SK-N-SH (cell line): Measurements from ENCODE around the gene CNTD1. TPM values are rescaled to one million over a fixed set of nuclear protein-coding genes. Genes with fewer than 3 reads are reported as not detected.

ENCODE experiments used
- CHD2 ChIP-seq: fragments of 150-350 bp; IDR thresholded peaks from 2 replicates; pipeline ENCODE4 v1.6.1; 2018; ENCODE audit warnings: low read length; ENCODE audit not compliant: partially characterized antibody
- CTCF ChIP-seq: fragments of 200-600 bp; sonication (generic); IDR thresholded peaks from 2 replicates; pipeline ENCODE4 v1.6.1; 2017; ENCODE audit warnings: antibody characterized with exemption, mild to moderate bottlenecking, moderate library complexity
- ELF1 ChIP-seq: IDR thresholded peaks from 2 replicates; pipeline ENCODE4 v1.4.0; 2012
- EP300 ChIP-seq, 2 experiments: IDR thresholded peaks; 2 replicates each; pipeline versions ENCODE4 v1.4.0 to v1.6.1; 2012; ENCODE audit warnings: borderline replicate concordance in 1 of 2, low read depth in 1 of 2, low read length in 1 of 2
- EZH2phosphoT487 ChIP-seq: fragments of 200-600 bp; sonication (generic); IDR thresholded peaks from 2 replicates; pipeline ENCODE4 v1.6.1; 2017; ENCODE audit warnings: low read depth, mixed run types, mild to moderate bottlenecking, antibody characterized with exemption, moderate library complexity, borderline replicate concordance
- FOSL2 ChIP-seq: IDR thresholded peaks from 2 replicates; pipeline ENCODE4 v1.4.0; 2012; ENCODE audit warnings: low read depth, mild to moderate bottlenecking, moderate library complexity, borderline replicate concordance
- FOXJ3 ChIP-seq: sonication (generic); formaldehyde crosslinking; IDR thresholded peaks from 2 replicates; pipeline ENCODE4 v1.5.1; 2020; ENCODE audit warnings: mild to moderate bottlenecking, missing genetic modification reagents
- FOXM1 ChIP-seq: IDR thresholded peaks from 2 replicates; pipeline ENCODE4 v1.4.0; 2012; ENCODE audit warnings: low read depth, mild to moderate bottlenecking
- GATA2 ChIP-seq: sonication (generic); formaldehyde crosslinking; IDR thresholded peaks from 2 replicates; pipeline ENCODE4 v1.5.0; 2020; ENCODE audit warnings: mild to moderate bottlenecking, missing genetic modification reagents
- MEF2A ChIP-seq: IDR thresholded peaks from 2 replicates; pipeline ENCODE4 v1.4.0; 2012; ENCODE audit warnings: low read depth, borderline replicate concordance
- MXI1 ChIP-seq: IDR thresholded peaks from 2 replicates; pipeline ENCODE4 v1.6.1; 2012; ENCODE audit warnings: mild to moderate bottlenecking, low read depth, low read length, improper control_type of control experiment
- NFIC ChIP-seq: IDR thresholded peaks from 2 replicates; pipeline ENCODE4 v1.4.0; 2012; ENCODE audit warnings: borderline replicate concordance
- NRF1 ChIP-seq: IDR thresholded peaks from 2 replicates; pipeline ENCODE4 v1.6.1; 2012; ENCODE audit warnings: low read depth, mild to moderate bottlenecking, low read length
- PBX3 ChIP-seq: IDR thresholded peaks from 2 replicates; pipeline ENCODE4; 2012
- POLR2AphosphoS5 ChIP-seq: IDR thresholded peaks from 2 replicates; pipeline ENCODE4 v1.6.1; 2012; ENCODE audit warnings: low read depth, low read length
- RAD21 ChIP-seq: IDR thresholded peaks from 2 replicates; pipeline ENCODE4 v1.6.1; 2012; ENCODE audit warnings: mild to moderate bottlenecking, low read length
- RCOR1 ChIP-seq: fragments of 150-350 bp; IDR thresholded peaks from 2 replicates; pipeline ENCODE4 v1.6.1; 2017; ENCODE audit warnings: antibody characterized with exemption, low read length
- RXRA ChIP-seq: IDR thresholded peaks from 2 replicates; pipeline ENCODE4 v1.4.0; 2012; ENCODE audit warnings: low read depth, mild to moderate bottlenecking, borderline replicate concordance
- TAF1 ChIP-seq: IDR thresholded peaks from 2 replicates; pipeline ENCODE4 v1.6.1; 2012; ENCODE audit warnings: low read depth, mild to moderate bottlenecking, low read length, moderate library complexity, borderline replicate concordance
- TCF12 ChIP-seq: IDR thresholded peaks from 2 replicates; pipeline ENCODE4 v1.4.0; 2012
- TEAD4 ChIP-seq: IDR thresholded peaks from 2 replicates; pipeline ENCODE4 v1.4.0; 2012; ENCODE audit warnings: mild to moderate bottlenecking, borderline replicate concordance; ENCODE audit not compliant: insufficient read depth
- polyA plus RNA-seq, 3 experiments: library from polyadenylated mRNA; depleted of rRNA; stranded (reverse); fragments of >200 nt; gene quantifications; 2 replicates each; pipeline ENCODE4 v1.2.3, GENCODE V29; 2012
- TF ChIP-seq, protein P1 (sequence below): IDR thresholded peaks from 2 replicates; pipeline ENCODE4 v1.4.0; 2012; ENCODE audit warnings: low read depth, borderline replicate concordance
- TF ChIP-seq, protein P2 (sequence below): fragments of 150-350 bp; IDR thresholded peaks from 2 replicates; pipeline ENCODE4 v1.6.1; 2017; ENCODE audit warnings: antibody characterized with exemption, low read length, low read depth, borderline replicate concordance
- TF ChIP-seq, protein P3 (sequence below): IDR thresholded peaks from 2 replicates; pipeline ENCODE4 v1.4.0; 2012; ENCODE audit warnings: low read depth, borderline replicate concordance
- TF ChIP-seq, protein P4 (sequence below): IDR thresholded peaks from 2 replicates; pipeline ENCODE4 v1.4.0; 2012; ENCODE audit warnings: low read depth

Gene CNTD1
- polyA plus RNA-seq, 1 of the 3 experiments (the other 2 are of a cell fraction): not detected

- TF ChIP-seq, protein P1, sequence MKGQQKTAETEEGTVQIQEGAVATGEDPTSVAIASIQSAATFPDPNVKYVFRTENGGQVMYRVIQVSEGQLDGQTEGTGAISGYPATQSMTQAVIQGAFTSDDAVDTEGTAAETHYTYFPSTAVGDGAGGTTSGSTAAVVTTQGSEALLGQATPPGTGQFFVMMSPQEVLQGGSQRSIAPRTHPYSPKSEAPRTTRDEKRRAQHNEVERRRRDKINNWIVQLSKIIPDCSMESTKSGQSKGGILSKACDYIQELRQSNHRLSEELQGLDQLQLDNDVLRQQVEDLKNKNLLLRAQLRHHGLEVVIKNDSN: 0 out of 2 replicates have a peak, but pooled peaks have one; percentile 17
- TF ChIP-seq POLR2AphosphoS5: peak; percentile 99
- TF ChIP-seq PBX3: 0 out of 2 replicates have a peak, but pooled peaks have one; percentile 30
- no peak for TF ChIP-seq NRF1
- TF ChIP-seq EZH2phosphoT487: no peak
- peak; percentile 99 for TF ChIP-seq TAF1
- TF ChIP-seq, protein P2, sequence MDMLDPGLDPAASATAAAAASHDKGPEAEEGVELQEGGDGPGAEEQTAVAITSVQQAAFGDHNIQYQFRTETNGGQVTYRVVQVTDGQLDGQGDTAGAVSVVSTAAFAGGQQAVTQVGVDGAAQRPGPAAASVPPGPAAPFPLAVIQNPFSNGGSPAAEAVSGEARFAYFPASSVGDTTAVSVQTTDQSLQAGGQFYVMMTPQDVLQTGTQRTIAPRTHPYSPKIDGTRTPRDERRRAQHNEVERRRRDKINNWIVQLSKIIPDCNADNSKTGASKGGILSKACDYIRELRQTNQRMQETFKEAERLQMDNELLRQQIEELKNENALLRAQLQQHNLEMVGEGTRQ: no peak
- TF ChIP-seq MEF2A: no peak; the same call in 1 of the 2 replicates
- TF ChIP-seq, protein P3, sequence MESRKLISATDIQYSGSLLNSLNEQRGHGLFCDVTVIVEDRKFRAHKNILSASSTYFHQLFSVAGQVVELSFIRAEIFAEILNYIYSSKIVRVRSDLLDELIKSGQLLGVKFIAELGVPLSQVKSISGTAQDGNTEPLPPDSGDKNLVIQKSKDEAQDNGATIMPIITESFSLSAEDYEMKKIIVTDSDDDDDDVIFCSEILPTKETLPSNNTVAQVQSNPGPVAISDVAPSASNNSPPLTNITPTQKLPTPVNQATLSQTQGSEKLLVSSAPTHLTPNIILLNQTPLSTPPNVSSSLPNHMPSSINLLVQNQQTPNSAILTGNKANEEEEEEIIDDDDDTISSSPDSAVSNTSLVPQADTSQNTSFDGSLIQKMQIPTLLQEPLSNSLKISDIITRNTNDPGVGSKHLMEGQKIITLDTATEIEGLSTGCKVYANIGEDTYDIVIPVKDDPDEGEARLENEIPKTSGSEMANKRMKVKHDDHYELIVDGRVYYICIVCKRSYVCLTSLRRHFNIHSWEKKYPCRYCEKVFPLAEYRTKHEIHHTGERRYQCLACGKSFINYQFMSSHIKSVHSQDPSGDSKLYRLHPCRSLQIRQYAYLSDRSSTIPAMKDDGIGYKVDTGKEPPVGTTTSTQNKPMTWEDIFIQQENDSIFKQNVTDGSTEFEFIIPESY: no peak
- peak; percentile 85 for TF ChIP-seq MXI1
- TF ChIP-seq TCF12: no peak
- TF ChIP-seq FOXJ3 (CRISPR knock-in tag): no peak
- TF ChIP-seq, protein P4, sequence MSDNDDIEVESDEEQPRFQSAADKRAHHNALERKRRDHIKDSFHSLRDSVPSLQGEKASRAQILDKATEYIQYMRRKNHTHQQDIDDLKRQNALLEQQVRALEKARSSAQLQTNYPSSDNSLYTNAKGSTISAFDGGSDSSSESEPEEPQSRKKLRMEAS: peak; percentile 82
- no peak for TF ChIP-seq RCOR1
- peak; percentile 24; the same call in 1 of the 2 replicates for TF ChIP-seq CTCF
- peak in 1 of 2 experiments; percentile 35; a peak in 1 of 4 replicates for TF ChIP-seq EP300 (IDR thresholded peaks at IDR 0.05; ENCODE audit: borderline replicate concordance in 1 of 2, low read depth in 1 of 2, low read length in 1 of 2)
- TF ChIP-seq CHD2: no peak
- TF ChIP-seq RXRA: no peak
- no peak for TF ChIP-seq FOXM1
- TF ChIP-seq RAD21: 0 out of 2 replicates have a peak, but pooled peaks have one; percentile 7
- no peak for TF ChIP-seq GATA2 (CRISPR knock-in tag)
- TF ChIP-seq ELF1: peak; percentile 95
- no peak for TF ChIP-seq NFIC
- TF ChIP-seq FOSL2: peak; percentile 27; the same call in 1 of the 2 replicates
- TF ChIP-seq TEAD4: no peak
- TF ChIP-seq, all 33 proteins: peak for 16
These were observed 25.2 kb upstream of the CNTD1 start, which contains the start of gene VPS25 (continued) for GRCh38 chr17:42773290-42774035.
